ENCODE measurements around the gene APBB1IP.
A peak's percentile ranks its signal among the peaks of the same experiment; 100 is the strongest.
"Not testable (repeated sequence)": the region's sequence is repeated elsewhere in the genome, so short reads cannot be mapped to it uniquely, and the experiment has no call there.

APBB1IP gene

DNA sequence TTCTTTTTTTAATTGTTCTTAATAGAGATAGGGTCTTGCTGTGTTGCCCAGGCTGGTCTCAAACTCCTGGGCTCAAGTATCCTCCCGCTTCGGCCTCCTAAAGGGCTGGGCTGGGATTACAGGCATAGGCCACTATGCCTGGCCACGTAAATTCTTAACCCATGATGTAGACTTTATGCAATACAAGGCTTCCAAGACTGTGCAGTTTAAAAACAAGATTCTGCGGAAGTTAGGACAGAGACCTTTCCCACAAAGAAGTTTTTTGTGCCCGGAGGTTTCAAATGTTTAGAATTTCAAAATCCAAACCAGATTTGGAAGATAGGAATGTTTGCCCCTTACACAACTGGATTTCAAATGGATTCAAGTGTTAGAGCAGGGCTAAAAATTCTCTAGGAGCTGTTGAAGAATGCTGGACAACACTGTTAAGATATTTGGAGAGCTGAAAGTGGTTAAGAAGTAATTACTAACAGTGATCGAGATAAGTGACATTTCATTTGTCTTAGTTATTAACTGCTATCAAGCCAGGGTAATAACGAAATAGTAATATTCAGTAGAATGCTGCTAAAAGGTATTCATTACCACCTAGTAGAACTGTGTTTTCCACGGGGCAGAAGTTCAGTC is 7.4 kb downstream of the APBB1IP start:
- DNase-seq, result no peak

DNA sequence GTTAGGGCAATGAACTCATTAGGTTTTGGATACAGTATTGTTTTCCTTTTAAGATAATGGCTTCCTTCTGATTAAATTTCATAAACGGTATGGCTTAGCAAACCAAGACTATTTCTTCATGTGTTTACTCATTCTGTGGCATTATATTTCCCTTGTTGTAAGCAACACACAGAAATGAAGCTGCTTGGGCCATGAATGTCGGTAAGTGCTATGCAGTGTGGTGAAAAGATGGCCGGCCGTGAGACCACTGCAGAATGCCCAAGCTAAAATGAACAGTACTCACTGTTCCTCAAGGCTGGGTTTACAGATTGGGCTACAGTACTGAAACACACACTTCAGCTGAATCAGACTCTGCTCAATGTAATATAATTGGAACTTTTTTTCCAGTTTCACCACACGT is 8.1 kb downstream of the APBB1IP start:
- DNase-seq, result peak in 1 of 2 donors; percentile 29

DNA sequence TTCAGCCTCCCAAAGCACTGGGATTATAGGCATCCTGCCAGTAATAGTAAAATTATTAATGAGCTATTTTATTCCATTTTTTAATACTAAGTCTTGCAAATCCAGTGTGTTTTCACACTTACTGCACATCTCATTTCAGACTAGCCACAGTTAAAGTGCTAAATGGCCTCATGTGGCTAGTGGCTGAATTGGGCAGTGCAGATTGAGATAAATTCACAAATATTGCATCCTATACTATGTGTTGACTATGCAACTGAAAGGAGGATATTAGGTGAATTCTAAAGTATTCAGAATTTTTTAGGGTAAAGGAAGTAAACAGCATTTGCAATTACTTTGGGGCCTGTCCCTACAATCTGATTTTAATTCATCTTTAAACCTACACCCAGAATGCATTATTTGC is 10.2 kb downstream of the APBB1IP start:
- no peak for DNase-seq

DNA sequence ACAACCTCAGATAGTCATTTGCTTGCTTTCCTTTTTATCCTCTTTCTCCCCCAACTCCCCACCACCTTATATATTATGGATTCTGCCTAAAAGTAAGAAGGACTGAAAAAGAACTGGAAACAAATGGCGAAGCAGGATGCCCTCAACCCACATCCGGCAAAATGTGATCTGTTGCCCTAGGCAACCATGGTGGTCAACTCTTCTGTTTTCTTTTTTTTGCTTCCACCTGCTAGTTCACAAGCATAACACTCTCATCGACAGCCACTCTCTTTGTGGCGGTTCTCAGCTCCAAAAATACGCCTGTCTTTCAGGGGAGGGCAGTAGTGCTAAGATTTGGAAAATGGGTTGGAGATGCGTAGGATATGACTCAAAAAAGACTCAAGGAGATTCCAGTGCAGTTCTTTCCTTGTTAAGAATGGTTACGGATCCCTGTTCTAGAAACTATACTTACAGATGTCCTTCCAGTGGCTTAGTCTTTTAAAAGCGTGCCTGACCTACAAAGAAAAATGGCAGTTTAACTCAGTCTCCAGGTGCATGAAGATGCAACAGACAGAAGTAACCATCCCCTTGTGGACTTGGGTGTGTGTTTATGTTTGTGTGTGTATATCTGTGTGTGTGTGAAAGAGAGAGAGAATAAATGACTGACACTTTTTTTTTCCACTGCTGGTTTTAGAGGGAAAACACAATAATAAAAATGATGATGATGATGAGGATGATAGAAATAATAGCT is 10.7 kb downstream of the APBB1IP start:
- DNase-seq, result peak; percentile 87 to 91

DNA sequence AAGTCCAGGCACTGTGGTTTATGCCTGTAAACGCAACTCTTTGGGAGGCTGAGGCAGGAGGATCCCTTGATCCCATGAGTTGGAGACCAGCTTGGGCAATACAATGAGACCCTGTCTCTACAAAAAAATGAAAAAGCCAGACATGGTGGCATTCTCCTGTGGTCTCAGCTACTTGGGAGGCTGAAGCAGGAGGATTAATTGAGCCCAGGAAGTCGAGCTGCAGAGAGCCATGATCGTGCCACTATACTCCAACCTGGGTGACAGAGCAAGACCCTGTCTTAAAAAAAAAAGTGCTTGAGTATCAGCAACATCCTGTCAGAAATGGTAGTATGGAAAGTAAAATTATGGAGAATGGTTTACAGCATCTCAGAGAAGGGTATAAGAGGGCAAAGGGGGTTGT is 11.6 kb downstream of the APBB1IP start:
- no peak for DNase-seq

DNA sequence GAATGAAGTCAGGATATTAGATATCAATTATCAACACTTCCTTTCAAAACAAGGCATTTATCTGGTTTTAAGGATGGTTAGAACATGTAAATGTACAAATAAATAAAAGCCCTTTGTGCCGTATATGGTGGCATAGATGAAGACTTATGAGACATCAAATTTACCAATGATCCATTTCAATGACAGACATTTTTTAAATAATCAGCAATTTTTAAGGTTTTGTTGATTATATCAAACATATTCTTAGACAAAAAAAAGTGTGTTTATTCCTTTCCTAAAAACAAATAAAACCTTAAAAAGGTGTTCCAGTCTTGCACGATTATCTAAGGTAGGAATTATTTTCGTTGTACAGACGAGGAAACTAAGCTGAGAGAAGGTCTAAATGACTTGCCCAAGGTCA is 13.8 kb downstream of the APBB1IP start:
- no peak for DNase-seq

DNA sequence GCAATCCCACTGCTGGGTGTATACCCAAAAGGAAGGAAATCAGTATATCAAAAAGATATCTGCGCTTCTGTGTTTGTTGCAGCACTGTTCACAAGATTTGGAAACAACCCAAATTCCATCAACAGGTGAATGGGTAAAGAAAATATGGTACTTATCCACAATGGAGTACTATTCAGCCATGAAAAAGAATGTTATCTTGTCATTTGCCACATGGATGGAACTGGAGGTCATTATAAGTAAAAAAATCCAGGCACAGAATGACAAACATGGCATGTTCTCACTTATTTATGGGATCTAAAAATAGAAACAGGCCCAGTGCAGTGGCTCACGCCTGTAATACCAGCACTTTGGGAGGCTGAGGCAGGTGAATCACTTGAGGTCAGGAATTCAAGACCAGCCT is 15.7 kb downstream of the APBB1IP start:
- no peak for DNase-seq

DNA sequence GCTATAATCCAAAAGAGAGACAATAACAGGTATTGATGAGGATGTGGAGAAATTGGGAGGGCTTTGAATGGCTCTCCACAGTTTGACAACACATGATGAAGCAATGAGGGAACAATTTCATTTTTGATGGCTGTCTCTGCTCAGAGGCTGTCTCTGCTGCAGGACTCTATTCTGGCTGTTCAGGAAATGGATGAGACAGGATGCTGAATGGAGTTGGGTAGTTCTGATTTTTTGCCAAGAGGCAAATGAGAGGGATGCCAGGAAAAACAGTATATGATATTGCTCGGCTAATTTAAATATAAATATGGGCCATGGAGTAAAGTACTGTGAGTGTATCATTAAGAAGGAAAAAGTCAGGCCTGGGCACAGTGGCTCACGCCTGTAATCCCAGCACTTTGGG is 16.8 kb downstream of the APBB1IP start:
- no peak for DNase-seq

DNA sequence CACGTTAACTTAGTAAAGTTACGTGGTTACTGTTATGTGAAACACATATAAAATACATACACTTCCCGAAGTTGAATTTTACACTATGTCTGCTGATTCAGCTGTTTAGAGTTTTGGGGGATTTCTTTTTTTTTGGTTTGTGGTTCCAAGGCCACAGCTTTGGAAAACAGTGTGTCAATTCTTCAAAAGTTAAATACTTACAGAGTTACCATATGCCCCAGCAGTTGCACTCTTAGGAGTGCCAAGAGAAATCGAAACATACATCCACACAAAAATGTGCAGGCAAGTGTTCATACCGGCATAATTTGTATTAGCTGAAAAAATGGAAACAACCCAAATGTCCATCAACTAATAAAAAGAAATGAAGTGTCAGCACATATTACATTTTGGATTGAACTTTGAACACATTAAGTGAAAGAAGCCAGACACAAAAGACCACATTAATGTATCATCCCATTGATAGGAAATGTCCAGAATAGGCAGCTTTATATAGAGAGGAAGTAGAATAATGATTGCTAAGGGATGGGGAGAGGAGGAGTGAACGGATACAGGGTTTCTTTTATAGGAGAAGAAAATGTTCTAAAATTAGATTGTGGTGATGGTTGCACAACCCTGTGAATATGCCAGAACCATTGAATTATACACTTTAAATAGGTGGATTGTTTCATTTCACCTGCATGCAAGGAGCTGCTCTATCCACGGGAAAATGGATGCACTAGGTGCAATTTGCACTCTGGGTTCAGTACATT is 17.6 kb downstream of the APBB1IP start:
- no peak for DNase-seq

DNA sequence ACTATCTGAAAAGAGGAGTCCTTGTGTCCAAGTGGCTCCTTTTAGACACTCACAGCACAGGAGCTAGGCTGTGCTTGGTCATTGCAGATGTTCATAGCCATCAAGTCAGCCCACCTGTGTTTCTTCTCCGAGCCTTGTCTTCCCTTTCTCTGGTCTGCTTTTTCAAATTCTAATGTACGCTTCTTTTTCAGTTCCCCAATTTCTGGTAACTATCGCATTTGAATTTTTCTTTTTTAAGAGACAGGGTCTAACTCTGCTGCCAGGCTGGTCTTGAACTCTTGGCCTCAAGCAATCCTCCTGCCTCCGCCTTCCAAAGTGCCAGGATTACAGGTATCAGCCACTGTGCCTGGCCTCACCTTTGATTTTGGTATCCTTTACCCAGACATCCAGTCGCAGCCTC is 18.9 kb downstream of the APBB1IP start:
- no peak for DNase-seq

DNA sequence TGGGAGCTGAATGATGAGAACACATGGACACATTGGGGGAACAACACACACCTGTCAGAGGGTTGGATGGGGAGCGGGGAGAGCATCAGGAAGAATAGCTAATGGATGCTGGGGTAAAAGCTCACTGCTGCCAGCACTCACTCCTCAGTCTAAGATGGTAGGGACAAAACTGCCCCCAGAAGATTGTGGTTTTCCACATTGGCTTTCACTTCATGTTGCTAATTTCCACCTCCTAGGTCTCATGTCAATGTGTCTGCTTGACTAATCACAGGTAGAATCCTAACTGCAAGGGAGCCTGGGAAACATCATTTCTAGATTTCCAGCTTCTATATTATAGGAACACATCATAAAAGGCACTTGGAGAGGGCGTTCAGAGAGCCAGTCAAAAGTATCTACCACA is 22.6 kb downstream of the APBB1IP start:
- no peak for DNase-seq

DNA sequence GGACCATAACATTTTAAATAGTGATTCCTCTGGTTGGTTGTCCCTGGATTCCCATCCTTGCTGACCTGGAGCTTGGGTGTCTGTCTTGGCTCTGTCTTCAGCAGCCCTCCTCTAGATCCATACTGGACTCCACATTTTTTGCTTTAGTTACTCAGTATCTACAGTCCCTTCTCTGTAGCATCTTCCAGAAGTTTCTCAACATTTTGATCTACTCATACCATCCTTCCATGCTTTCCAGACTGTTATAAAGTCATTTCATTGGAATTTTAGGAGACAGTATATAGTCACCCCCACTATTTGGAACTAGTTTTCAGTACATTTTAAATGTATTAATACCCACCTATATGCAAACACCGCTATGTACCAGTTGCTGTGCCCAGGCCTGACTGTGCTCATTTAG is 25.8 kb downstream of the APBB1IP start:
- DNase-seq, result no peak

DNA sequence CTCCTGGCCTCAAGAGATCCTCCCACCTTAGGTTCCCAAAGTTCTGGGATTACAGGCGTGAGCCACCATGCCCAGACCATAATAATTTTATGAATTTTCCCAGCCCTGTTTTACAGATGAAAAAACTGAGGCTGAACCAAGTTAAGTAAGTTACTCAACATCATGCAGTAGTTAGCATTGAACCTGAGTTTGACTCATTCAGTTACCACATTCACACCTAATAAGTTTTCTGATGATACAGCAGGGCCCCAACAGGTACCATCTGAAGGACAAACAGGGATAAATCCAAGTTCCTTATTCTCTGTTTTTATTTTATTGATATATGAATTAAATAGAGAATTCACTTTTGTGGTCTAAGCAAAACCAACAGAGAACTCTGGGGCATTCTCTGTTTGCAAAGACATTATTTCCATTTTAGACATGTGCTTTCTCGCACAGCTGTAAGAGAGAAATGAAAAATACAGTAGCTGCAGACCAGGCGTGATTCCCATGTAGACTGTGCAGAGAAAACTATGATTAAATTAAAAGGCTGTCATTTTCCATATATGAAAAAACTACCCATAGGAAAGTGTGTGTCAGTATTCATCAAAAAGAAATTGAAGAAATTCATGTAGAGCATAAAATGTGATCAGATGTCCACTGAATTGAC is 26.6 kb downstream of the APBB1IP start:
- no peak for DNase-seq

DNA sequence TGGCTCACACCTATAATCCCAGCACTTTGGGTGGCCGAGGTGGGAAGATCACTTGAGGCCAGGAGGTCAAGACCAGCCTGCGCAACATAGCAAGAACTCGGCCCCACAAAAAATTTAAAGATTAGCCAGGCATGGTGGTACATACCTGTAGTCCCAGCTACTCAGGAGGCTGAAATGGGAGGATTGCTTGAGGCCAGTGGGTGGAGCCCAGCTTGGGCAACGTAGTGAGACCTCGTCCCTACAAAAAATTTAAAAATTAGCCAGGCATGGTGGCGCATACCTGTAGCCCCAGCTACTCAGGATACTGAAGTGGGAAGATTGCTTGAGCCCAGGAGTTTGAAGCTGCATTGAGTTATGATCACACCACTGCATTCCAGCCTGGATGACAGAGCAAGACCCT is 28.4 kb downstream of the APBB1IP start:
- DNase-seq, result not testable (repeated sequence)

DNA sequence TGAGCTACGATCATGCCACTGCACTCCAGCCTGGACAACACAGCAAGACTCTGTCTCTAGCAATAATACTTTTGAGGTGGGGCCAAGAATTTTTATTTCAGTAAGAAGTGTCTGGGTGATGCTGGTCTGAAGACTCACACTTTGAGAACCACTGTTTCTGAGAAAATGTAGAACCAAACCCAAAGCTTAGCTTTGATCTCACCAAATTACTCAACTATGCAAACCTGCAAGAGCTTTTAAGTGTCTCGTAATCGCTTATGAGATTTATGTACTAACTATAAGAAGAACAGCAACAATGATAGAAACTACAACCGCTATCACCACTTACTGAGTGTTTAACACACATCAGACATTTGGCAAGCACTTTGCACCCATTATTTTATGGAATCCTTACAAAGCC is 29.5 kb downstream of the APBB1IP start:
- peak in 1 of 2 donors; percentile 54 for DNase-seq

DNA sequence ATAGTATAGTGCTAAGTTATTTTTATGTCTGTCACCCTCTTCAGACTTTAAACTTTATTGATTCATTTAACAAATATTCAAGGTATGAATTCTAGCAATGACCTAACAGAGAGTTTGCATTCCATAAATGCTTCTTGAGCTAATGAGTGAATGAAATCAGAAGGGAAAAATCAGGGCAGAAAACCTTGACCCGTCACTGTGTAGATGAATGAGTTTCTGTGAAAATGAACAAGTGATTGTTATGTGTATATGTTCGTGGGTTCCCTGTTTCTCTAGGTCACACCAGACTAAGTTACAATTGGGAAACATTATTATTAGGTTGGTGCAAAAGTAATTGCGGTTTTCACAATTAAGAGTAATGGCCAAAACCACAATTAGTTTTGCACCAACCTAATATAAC is 30.1 kb downstream of the APBB1IP start:
- DNase-seq, result no peak

DNA sequence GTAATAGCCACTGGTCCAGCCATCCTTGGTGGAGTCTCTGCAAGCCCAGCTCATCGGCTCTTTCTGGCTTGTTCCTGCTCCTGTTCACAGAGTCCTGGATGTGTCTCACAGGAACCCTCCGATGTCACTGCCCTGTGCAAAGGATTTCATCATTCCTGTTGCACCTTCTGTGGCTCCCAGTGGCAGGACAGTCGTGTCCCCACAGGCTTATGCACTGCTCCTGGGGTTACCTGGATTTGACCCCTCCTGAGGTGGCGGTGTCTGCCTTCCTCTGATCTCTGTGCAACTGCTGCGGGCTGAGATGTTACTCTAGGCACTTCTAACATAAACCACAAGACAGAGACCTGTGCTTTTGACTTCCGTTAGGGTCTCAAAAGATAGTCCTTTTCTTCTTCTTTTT is 30.6 kb downstream of the APBB1IP start:
- peak; percentile 63 to 72 for DNase-seq

DNA sequence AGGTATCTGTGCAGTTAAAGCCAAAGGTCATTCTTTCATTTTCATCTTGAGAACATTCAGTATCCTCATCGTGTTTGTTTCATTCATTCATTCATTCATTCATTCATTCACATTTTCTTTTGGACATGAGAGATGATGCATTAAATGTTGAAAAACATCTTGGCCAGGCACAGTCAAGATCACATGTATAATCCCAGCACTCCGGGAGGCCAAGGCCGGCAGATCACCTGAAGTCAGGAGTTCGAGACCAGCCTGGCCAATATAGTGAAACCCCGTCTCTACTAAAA is 34.3 kb downstream of the APBB1IP start:
- no peak for DNase-seq

DNA sequence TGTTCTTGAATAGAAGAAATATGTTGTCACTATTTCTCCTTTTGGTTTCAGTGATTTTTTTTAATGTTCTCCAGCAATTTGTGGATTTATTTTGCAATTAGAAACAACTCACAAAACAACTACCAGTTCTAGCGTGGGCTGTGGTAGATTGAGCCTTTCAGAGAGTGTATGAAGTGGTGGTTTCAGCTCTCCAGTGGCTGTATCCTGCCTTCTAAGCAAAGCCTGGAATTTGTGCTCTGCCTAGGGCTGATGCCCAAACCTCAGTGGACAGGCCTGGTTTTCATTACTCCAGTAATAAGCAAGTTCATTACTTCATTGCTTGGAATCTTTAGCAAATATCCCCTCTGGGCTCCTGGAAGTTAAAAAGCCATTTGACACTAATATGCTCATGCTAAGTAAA is 35.9 kb downstream of the APBB1IP start:
- DNase-seq, result no peak

DNA sequence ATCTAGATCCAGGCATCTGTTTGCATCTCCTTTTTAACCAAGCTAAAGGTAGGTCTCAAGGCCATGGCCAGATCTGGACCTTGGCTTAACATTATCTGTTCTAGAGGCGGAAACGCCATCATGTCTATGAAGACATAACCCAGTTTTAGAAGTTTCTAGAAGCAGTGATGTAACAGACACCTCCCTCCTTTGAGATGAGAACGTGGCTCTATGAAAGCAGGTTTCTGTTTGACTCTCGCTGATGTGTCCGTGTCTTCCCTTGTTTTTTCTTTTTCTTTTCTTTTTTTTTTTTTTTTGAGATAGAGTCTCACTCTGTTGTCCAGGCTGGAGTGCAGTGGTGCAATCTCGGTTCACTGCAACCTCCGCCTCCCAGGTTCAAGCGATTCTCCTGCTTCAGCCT is 36.7 kb downstream of the APBB1IP start:
- peak; percentile 22 to 71 for DNase-seq

DNA sequence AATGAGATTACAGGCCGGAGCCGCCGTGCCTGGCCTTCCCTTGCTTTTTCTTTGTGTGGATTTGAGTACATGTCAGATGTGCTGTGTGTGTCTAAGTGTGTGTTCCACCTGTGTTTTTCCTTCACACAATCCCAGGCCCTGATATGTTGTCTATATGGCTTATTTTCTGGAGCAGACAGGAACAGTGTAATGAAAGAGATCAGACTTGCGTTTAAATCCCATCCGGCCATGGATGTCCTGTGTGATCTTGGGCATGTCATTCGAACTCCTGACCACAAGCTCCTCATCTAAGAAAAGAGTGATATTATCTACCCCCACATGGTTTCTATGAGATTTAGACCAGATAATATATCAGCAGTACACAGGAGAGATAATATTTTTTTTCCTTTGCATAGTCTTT is 37.2 kb downstream of the APBB1IP start:
- peak in 1 of 2 donors; percentile 45 for DNase-seq

DNA sequence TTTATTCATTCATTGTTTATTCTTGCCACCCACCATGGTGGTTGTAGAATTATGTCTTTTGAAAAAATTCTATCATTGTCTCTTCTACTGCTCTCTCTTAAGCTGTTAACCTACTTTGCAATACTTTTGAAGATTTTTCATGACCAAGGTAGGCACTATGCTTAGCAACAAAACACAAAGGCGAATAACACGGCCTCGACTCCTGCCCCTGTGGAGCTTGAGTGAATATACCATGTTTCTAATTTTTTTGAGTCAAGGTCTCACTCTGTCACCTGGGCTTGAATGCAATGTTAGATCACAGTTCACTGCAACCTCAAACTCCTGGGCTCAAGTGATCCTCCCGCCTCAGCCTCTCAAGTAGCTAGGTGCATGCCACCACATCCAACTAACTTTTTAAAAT is 39.4 kb downstream of the APBB1IP start:
- DNase-seq, result no peak

DNA sequence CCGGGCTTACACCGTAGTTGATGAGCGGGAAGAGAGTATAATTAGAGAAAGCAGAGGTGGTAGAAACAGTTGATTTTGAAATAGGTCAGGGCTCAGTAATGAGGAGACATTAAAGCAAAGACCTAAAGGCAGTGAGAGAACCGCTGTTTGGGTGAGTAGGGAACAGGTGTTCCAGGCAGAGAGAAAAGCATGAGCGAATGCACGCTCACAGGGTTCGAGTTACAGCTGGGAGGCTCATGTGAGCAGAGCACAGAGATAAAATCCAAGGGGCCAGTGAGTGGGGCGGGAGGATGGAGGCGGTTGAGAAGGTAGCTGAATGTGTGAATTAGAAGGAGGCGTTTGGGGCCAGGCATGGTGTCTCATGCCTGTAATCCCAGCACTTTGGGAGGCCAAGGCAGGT is 39.9 kb downstream of the APBB1IP start:
- DNase-seq, result no peak

All from CD4-positive, alpha-beta T cell treated with Interleukin-4 for 1 hour (primary cell).